OCI-LY1 (cell line): ENCODE results near the gene GLP2R.

Experiments used
- EZH2 ChIP-seq: fragments of 200-600 bp; sonication (generic), shearing (Covaris generic); IDR thresholded peaks from 2 replicates; pipeline ENCODE4 v1.8.0; 2017; ENCODE audit warnings: borderline replicate concordance, mixed run types, mild to moderate bottlenecking, antibody characterized with exemption, low read length, moderate library complexity, mixed read lengths
- TF ChIP-seq, protein P1 (sequence below): fragments of 200-600 bp; sonication (generic), shearing (Covaris generic); IDR thresholded peaks from 2 replicates; pipeline ENCODE4 v1.5.1; 2017; ENCODE audit warnings: mild to moderate bottlenecking, antibody characterized with exemption, low read length, moderate library complexity, mixed read lengths

DNA sequence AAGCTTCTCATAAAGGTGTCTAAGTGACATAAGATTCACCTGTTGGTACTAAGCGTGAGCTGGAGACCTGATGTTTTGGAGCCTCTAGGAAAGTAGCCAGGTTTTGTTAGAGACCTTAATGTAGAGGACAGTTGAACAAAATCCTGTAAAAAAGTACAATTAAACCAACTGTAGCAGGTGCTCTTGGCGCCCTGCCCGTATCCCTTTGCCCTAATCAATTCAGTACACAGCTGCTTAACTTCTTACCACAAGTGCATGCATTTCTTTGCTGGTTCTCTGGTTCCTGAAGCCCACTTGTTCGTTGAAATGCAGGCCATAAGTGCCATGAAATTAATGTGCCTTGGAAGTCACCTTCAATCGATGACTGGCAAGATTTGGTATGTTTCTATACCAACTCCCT lies 24.4 kb downstream of the GLP2R start:
- TF ChIP-seq, protein P1, sequence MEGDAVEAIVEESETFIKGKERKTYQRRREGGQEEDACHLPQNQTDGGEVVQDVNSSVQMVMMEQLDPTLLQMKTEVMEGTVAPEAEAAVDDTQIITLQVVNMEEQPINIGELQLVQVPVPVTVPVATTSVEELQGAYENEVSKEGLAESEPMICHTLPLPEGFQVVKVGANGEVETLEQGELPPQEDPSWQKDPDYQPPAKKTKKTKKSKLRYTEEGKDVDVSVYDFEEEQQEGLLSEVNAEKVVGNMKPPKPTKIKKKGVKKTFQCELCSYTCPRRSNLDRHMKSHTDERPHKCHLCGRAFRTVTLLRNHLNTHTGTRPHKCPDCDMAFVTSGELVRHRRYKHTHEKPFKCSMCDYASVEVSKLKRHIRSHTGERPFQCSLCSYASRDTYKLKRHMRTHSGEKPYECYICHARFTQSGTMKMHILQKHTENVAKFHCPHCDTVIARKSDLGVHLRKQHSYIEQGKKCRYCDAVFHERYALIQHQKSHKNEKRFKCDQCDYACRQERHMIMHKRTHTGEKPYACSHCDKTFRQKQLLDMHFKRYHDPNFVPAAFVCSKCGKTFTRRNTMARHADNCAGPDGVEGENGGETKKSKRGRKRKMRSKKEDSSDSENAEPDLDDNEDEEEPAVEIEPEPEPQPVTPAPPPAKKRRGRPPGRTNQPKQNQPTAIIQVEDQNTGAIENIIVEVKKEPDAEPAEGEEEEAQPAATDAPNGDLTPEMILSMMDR: no peak
- no peak for TF ChIP-seq EZH2
